HG02763 (cell line): Measurements from ENCODE around the gene TMEM30B.

Source experiments
- ATAC-seq: cut with Tn5 transposase; IDR thresholded peaks from one replicate; pipeline ENCODE4 v1.9.1; 2021; ENCODE audit warnings: mild to moderate bottlenecking, moderate library complexity; ENCODE audit not compliant: unreplicated experiment

The TMEM30B gene

GRCh38 chr14:61238611-61239245, 42.4 kb downstream of the TMEM30B start:
- no peak for ATAC-seq

GRCh38 chr14:61234215-61234916, 46.8 kb downstream of the TMEM30B start:
- no peak for ATAC-seq

GRCh38 chr14:61233436-61233956, 47.6 kb downstream of the TMEM30B start:
- ATAC-seq = no peak

GRCh38 chr14:61231810-61232209, 49.3 kb downstream of the TMEM30B start:
- ATAC-seq = no peak

- ATAC-seq = no peak
Observed at GRCh38 chr14:61229981-61230380, 51.2 kb downstream of the TMEM30B start.

- no peak for ATAC-seq
Observed at GRCh38 chr14:61229475-61229888, 51.7 kb downstream of the TMEM30B start.

- ATAC-seq = no peak
Observed at GRCh38 chr14:61227884-61228591, 53.1 kb downstream of the TMEM30B start.
